HepG2 (cell line): ENCODE results near the gene RASA3. TPM values are rescaled to one million over a fixed set of nuclear protein-coding genes. Genes with fewer than 3 reads are reported as not detected.

Experiments used
- ATAC-seq: fragments of 200-7000 bp; cut with Tn5 transposase; 3 replicates; pipeline ENCODE4 v1.9.1; 2020; ENCODE audit warnings: mild to moderate bottlenecking, moderate library complexity
- BruUV-seq: library from RNA; stranded (reverse); fragments of 400-500 nt; replicated peaks from 2 replicates; lab custom pipeline; 2021; lab: Mats Ljungman, UMichigan
- CTCF ChIA-PET: fragments of 300-600 bp; formaldehyde crosslinking; extraction: SDS; loops from one replicate; lab custom pipeline; 2021; ENCODE audit warnings: low total read pairs, inconsistent platforms, low intra/inter-chr PET ratio; lab: Yijun Ruan, JAX
- POLR2A ChIA-PET: fragments of 350-600 bp; sonication (Branson Sonifier 250); formaldehyde crosslinking; loops from one replicate; lab custom pipeline; 2020; ENCODE audit warnings: antibody characterized with exemption, inconsistent platforms; lab: Yijun Ruan, JAX
- DNase-seq: peaks from one replicate; pipeline ENCODE4 v3.0.0-alpha.2; 2015; ENCODE audit warnings: low spot score
- FAIRE-seq: peaks from 3 replicates; lab custom pipeline; 2011; peaks lifted over from hg19 to GRCh38; lab: Jason Lieb, UNC
- H2AFZ ChIP-seq: one replicate; pipeline ENCODE4 v1.6.1; 2011; ENCODE audit warnings: low read length, inconsistent platforms
- H3K27ac ChIP-seq: fragments of 300-600 bp; 3 replicates; pipeline ENCODE4 v1.8.0; 2011; ENCODE audit warnings: mixed run types, mild to moderate bottlenecking, mixed read lengths, low read length, inconsistent platforms; ENCODE audit not compliant: insufficient read depth; ENCODE audit errors: extremely low read length
- H3K27me3 ChIP-seq, 2 experiments: fragments of 200-600 bp in 1 of 2; 2 replicates in 1 of 2; 3 replicates in 1 of 2; pipeline versions ENCODE4 v1.6.0 to v1.8.0; 2011; ENCODE audit warnings: low read length in 2 of 2, mild to moderate bottlenecking in 2 of 2, moderate library complexity in 2 of 2, inconsistent platforms in 1 of 2; ENCODE audit not compliant: insufficient read depth in 2 of 2, control insufficient read depth in 1 of 2
- H3K36me3 ChIP-seq, 2 experiments: fragments of 200-600 bp in 1 of 2; replicated peaks in 1 of 2; 2 replicates in 1 of 2; 3 replicates in 1 of 2; pipeline versions ENCODE4 v1.5.1 to v1.8.0; 2011; ENCODE audit warnings: low read length in 2 of 2, inconsistent platforms in 1 of 2; ENCODE audit not compliant: insufficient read depth in 2 of 2, control insufficient read depth in 1 of 2
- H3K4me1 ChIP-seq: 2 replicates; pipeline ENCODE4 v1.5.1; 2012; ENCODE audit warnings: low read length, inconsistent platforms; ENCODE audit not compliant: insufficient read depth
- H3K4me2 ChIP-seq: 2 replicates; pipeline ENCODE4 v1.6.0; 2011; ENCODE audit warnings: low read depth, low read length, inconsistent platforms
- H3K4me3 ChIP-seq, 3 experiments: fragments of 200-600 bp in 1 of 3; sonication (generic), shearing (Covaris generic) in 1 of 3; replicated peaks in 1 of 3; 2 replicates each; pipeline ENCODE4 v1.5.1; 2011 to 2016; ENCODE audit warnings: low read length in 3 of 3, inconsistent platforms in 2 of 3, low read depth in 2 of 3, mild to moderate bottlenecking in 2 of 3, control low read depth in 1 of 3, mixed read lengths in 1 of 3; ENCODE audit not compliant: insufficient read depth in 1 of 3
- H3K79me2 ChIP-seq: one replicate; pipeline ENCODE4 v1.6.1; 2011; ENCODE audit warnings: low read length, inconsistent platforms; ENCODE audit not compliant: insufficient read depth
- H3K9ac ChIP-seq: 2 replicates; pipeline ENCODE4 v1.6.0; 2011; ENCODE audit warnings: mild to moderate bottlenecking, low read depth, low read length, inconsistent platforms; ENCODE audit not compliant: insufficient read depth
- H3K9me3 ChIP-seq: 2 replicates; pipeline ENCODE4 v1.5.1; 2012; ENCODE audit warnings: mild to moderate bottlenecking, low read length
- H4K20me1 ChIP-seq: 2 replicates; pipeline ENCODE4 v1.6.0; 2011; ENCODE audit warnings: inconsistent platforms, mild to moderate bottlenecking, low read length, moderate library complexity; ENCODE audit not compliant: insufficient read depth
- HNF1A ChIP-seq, 2 experiments: sonication (generic) in 1 of 2; formaldehyde crosslinking in 1 of 2; IDR thresholded peaks; 2 replicates each; pipeline versions ENCODE4 v1.4.0 to v1.6.1; 2016 to 2020; ENCODE audit warnings: borderline replicate concordance in 1 of 2, low read depth in 1 of 2, mild to moderate bottlenecking in 1 of 2, missing genetic modification reagents in 1 of 2
- KAT7 ChIP-seq: IDR thresholded peaks from 2 replicates; pipeline ENCODE4 v1.6.1; 2018; ENCODE audit warnings: borderline replicate concordance, missing compliant biosample characterization
- NFE2L1 ChIP-seq: sonication (generic); formaldehyde crosslinking; IDR thresholded peaks from 2 replicates; pipeline ENCODE4 v1.4.0; 2020; ENCODE audit warnings: missing genetic modification reagents, mild to moderate bottlenecking, borderline replicate concordance
- NONO ChIP-seq, 2 experiments: fragments of 450-650 bp in 1 of 2; sonication (generic) in 1 of 2; formaldehyde crosslinking in 1 of 2; IDR thresholded peaks in 1 of 2; conservative IDR thresholded peaks in 1 of 2; 2 replicates each; pipeline versions ENCODE4 v1.6.1 to v1.8.0; 2017 to 2022; ENCODE audit warnings: mild to moderate bottlenecking in 1 of 2, missing genetic modification reagents in 1 of 2, moderate library complexity in 1 of 2
- ZNF773 ChIP-seq: sonication (generic); formaldehyde crosslinking; IDR thresholded peaks from 2 replicates; pipeline ENCODE4 v1.4.0; 2020; ENCODE audit warnings: missing genetic modification reagents, borderline replicate concordance
- WGBS: methylation state at CpG from one replicate; pipeline ENCODE4 v1.1.6; 2017; ENCODE audit warnings: low lambda C conversion rate; 5-methylcytosine and 5-hydroxymethylcytosine counted together
- in situ Hi-C: cut with HindIII; loops from 2 replicates; pipeline ENCODE4 v1.10.0; 2017; ENCODE audit warnings: low pct_unique_long_range_greater_than_20kb; ENCODE audit not compliant: extremely low pct_ligation_motif_present
- intact Hi-C: fragments of 100-400 bp; cut with micrococcal nuclease; formaldehyde crosslinking; loops from one replicate; pipeline ENCODE4 v1.10.0; 2022; ENCODE audit not compliant: unreplicated experiment
- polyA plus RNA-seq, 8 experiments: library from polyadenylated mRNA; depleted of rRNA in 3 of 8; stranded (reverse) in 7 of 8; unstranded in 1 of 8; fragments of >200 nt; fragmentation: Illumina TruSeq in 4 of 8; extraction: Trizol in 4 of 8; gene quantifications; 2 replicates each; pipeline versions ENCODE4 v1.2.1 to v1.2.3, GENCODE V29; 2011 to 2016; ENCODE audit warnings: low read depth in 4 of 8, missing spikeins in 1 of 8, mixed read lengths in 1 of 8; ENCODE audit not compliant: insufficient read depth in 1 of 8
- total RNA-seq, 5 experiments: library from RNA; depleted of rRNA; stranded (reverse); fragments of >200 nt; fragmentation: Illumina TruSeq; extraction: Trizol; gene quantifications; 2 replicates each; pipeline ENCODE4 v1.2.3, GENCODE V29; 2016; ENCODE audit warnings: low read depth in 1 of 5
- TF ChIP-seq, protein P1 (sequence below), 2 experiments: sonication (generic) in 1 of 2; formaldehyde crosslinking in 1 of 2; IDR thresholded peaks; 2 replicates each; pipeline versions ENCODE4 v1.4.0 to v1.6.1; 2018 to 2020; ENCODE audit warnings: missing genetic modification reagents in 2 of 2, borderline replicate concordance in 1 of 2, low read depth in 1 of 2, mild to moderate bottlenecking in 1 of 2, missing biosample characterization in 1 of 2
- TF ChIP-seq, protein P2 (sequence below): sonication (generic); formaldehyde crosslinking; IDR thresholded peaks from 2 replicates; pipeline ENCODE4 v1.5.0; 2020; ENCODE audit warnings: missing genetic modification reagents
- TF ChIP-seq, protein P3 (sequence below): sonication (generic); formaldehyde crosslinking; conservative IDR thresholded peaks from 2 replicates; pipeline ENCODE4 v1.4.0; 2020; ENCODE audit warnings: mild to moderate bottlenecking, missing genetic modification reagents, moderate library complexity

RASA3 gene
- total and polyA plus RNA-seq, 2 of the 13 experiments (the other 11 are each of a cell fraction or from before 2014, with no cell fraction given), result 0.05 TPM; not detected in 1

GRCh38 chr13:114146173-114146572 is 13.8 kb upstream of the RASA3 start (continued):
- TF ChIP-seq, protein P1, sequence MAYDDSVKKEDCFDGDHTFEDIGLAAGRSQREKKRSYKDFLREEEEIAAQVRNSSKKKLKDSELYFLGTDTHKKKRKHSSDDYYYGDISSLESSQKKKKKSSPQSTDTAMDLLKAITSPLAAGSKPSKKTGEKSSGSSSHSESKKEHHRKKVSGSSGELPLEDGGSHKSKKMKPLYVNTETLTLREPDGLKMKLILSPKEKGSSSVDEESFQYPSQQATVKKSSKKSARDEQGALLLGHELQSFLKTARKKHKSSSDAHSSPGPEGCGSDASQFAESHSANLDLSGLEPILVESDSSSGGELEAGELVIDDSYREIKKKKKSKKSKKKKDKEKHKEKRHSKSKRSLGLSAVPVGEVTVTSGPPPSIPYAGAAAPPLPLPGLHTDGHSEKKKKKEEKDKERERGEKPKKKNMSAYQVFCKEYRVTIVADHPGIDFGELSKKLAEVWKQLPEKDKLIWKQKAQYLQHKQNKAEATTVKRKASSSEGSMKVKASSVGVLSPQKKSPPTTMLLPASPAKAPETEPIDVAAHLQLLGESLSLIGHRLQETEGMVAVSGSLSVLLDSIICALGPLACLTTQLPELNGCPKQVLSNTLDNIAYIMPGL (CRISPR knock-in tag; IDR thresholded peaks at IDR 0.05; ENCODE audit: borderline replicate concordance in 1 of 2, low read depth in 1 of 2), result no peak
- TF ChIP-seq, protein P2, sequence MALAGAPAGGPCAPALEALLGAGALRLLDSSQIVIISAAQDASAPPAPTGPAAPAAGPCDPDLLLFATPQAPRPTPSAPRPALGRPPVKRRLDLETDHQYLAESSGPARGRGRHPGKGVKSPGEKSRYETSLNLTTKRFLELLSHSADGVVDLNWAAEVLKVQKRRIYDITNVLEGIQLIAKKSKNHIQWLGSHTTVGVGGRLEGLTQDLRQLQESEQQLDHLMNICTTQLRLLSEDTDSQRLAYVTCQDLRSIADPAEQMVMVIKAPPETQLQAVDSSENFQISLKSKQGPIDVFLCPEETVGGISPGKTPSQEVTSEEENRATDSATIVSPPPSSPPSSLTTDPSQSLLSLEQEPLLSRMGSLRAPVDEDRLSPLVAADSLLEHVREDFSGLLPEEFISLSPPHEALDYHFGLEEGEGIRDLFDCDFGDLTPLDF (CRISPR knock-in tag), result no peak

GRCh38 chr13:114145722-114146121 is 13.3 kb upstream of the RASA3 start:
- Histone ChIP-seq H3K4me2 (no peak overlapping the region), H3K27ac (no peak overlapping the region), H3K36me3 (no peaks in the 10 kb centered on the region), H3K79me2 (no peaks in the 10 kb centered on the region), H3K4me1 (no peaks in the 10 kb centered on the region), H4K20me1 (no peaks in the 10 kb centered on the region), H3K4me3 (no peak overlapping the region), H3K27me3 (peaks cover 8 to 45% of the 10 kb centered on the region in 2 experiments; a peak in 4 of 5 replicates), H3K9me3 (no peaks in the 10 kb centered on the region), H3K9ac (no peak overlapping the region), H2AFZ (no peak overlapping the region)
- WGBS, result 24% methylated on average over 12 of the region's 14 CpGs
- ATAC-seq (no peak), FAIRE-seq (no peak), DNase-seq (no peak)
- POLR2A ChIA-PET, result no interaction called here
- CTCF ChIA-PET, result no interaction called here
- in situ Hi-C loops, result no loop called here
- intact Hi-C loops, result no loop called here
- BruUV-seq, result no TSS peak
- TF ChIP-seq, protein P3, sequence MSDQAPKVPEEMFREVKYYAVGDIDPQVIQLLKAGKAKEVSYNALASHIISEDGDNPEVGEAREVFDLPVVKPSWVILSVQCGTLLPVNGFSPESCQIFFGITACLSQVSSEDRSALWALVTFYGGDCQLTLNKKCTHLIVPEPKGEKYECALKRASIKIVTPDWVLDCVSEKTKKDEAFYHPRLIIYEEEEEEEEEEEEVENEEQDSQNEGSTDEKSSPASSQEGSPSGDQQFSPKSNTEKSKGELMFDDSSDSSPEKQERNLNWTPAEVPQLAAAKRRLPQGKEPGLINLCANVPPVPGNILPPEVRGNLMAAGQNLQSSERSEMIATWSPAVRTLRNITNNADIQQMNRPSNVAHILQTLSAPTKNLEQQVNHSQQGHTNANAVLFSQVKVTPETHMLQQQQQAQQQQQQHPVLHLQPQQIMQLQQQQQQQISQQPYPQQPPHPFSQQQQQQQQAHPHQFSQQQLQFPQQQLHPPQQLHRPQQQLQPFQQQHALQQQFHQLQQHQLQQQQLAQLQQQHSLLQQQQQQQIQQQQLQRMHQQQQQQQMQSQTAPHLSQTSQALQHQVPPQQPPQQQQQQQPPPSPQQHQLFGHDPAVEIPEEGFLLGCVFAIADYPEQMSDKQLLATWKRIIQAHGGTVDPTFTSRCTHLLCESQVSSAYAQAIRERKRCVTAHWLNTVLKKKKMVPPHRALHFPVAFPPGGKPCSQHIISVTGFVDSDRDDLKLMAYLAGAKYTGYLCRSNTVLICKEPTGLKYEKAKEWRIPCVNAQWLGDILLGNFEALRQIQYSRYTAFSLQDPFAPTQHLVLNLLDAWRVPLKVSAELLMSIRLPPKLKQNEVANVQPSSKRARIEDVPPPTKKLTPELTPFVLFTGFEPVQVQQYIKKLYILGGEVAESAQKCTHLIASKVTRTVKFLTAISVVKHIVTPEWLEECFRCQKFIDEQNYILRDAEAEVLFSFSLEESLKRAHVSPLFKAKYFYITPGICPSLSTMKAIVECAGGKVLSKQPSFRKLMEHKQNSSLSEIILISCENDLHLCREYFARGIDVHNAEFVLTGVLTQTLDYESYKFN (CRISPR knock-in tag), result no peak
- TF ChIP-seq NFE2L1 (no peak), HNF1A (IDR thresholded peaks at IDR 0.05; ENCODE audit: low read depth) (no peak), HNF1A (CRISPR knock-in tag; IDR thresholded peaks at IDR 0.05; ENCODE audit: borderline replicate concordance) (no peak), ZNF773 (CRISPR knock-in tag) (no peak), NONO (IDR thresholded peaks at IDR 0.05) (no peak), NONO (CRISPR knock-in tag; conservative IDR thresholded peaks at IDR 0.05) (no peak), KAT7 (no peak)
